Upper lobe of left lung (tissue), 4 donors: Measurements from ENCODE around the gene DNAJC1.

Source experiments
- POLR2A ChIP-seq, 4 donors: fragments of 450-650 bp; IDR thresholded peaks; one replicate each; pipeline ENCODE4 v1.5.1; 2016 to 2017; ENCODE audit warnings: antibody characterized with exemption in 4 of 4, mild to moderate bottlenecking in 2 of 4
- POLR2AphosphoS5 ChIP-seq, 2 donors: sonication (generic); formaldehyde crosslinking; IDR thresholded peaks; one replicate each; pipeline ENCODE4 v1.5.1; 2017; ENCODE audit warnings: antibody characterized with exemption in 2 of 2

DNA sequence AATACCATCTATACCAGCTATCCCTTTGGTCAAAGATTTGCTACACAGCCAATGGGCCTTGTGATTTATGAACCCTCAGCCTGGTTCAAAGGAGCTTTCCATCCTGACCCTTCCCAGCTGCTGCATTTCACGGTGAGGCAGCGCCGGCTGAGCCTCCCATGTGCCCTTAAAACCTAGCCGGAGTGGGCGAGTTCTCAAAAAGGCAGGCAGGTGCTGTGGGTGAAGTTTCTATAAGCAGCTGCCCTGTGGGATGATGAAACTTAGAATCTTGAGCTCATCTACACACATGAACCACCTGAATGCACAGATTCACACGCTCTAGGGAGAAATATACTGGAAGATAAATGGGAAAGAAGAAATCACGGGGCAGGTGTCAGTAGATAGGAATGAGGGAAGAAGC, 244.8 kb downstream of the DNAJC1 start:
- TF ChIP-seq POLR2A (IDR thresholded peaks at IDR 0.05) (no peak), POLR2AphosphoS5 (IDR thresholded peaks at IDR 0.05) (no peak)
